NCI-H128 (cell line): ENCODE results near the gene ABO.
"Not testable (repeated sequence)": the region's sequence is repeated elsewhere in the genome, so short reads cannot be mapped to it uniquely, and the experiment has no call there.

ENCODE experiments used
- DNase-seq: peaks from one replicate; lab custom pipeline; 2025; ENCODE audit not compliant: unreplicated experiment; lab: John Stamatoyannopoulos, UW

The ABO gene

DNA sequence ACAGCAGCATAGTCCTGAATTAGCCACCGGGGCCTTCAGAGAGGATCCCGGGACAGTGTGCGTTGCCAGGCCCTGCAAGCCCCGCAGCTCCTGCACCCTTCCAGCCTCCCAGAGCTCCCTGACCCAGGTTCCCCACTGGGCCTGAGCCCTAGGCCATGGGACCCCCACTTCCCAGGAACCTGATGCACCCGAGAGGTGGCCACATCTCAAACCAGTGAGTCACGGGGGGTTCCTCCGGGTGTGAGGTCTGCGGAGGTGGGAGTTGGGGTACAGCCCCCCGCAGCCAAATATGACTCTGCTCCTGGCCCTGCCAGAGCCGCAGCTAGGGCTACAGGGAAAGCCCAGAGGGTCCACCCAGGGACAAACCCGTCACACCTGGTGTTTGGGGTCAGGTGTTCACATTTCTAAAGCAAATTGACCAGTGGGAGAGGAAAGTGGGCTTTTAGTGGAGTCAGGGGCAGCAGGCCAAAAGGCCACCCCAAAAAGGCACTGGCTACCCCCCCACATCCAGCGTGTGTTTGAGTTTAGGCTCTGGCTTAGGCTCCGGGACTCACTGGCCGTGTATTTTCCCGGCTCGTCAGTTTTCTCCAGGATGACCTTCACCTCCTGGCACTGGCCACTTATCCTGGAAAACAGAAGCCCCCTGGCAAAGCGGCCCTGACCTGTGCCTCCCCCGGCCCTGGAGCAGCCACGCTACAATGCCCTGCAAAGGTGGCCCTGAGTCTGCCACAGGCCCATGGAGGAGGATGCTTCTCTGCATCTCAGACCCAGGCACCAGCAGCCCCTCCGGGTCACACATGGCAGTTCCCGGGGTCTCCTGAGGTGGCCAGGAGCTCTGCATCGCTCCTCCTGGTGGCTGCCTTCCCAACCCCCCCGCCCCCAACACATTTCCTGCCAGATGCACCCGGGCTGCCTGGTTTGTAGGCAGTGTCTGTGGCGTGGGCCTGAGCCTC lies 48.5 kb downstream of the ABO start:
- no peak for DNase-seq

DNA sequence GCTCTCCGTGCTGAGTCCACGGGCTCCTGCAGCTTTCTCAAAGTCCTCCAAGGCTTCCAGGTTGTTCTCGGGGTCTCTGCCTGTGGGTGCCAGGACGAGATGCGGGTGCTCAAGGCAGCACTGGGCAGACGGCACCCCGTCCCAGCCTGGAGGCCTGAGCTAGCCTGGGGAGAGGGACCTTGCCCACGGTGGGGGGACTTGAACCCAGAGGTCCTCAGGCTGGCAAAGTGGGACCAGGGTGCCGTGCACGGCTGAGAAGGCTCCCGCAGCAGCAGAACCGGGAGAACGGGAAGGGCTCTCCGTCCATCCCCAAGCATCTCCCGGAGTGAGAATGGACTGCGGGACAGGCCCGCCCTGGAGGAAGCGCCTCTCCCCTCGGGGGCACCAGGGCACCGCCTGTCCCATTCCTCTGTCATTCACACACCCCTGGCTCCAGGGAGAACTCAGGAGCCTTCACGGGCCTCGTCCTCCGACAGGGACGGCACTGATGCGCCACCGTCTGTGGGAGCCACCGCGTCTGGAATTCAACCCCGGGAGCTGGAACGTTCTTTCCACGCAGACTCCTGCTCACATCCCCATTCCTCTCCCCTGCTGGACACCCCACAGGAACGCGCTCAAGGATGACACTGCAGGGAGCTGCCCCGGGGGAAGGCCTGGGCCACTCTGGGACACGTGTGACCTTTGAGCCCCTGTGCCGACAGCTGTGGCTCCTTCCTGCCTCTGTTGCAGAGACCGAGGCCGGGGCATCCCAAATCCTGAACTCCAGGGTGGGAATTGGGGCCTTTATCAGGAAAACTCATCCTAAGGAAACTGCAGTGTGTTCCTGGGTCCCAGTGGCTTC lies 49.6 kb downstream of the ABO start:
- no peak for DNase-seq

DNA sequence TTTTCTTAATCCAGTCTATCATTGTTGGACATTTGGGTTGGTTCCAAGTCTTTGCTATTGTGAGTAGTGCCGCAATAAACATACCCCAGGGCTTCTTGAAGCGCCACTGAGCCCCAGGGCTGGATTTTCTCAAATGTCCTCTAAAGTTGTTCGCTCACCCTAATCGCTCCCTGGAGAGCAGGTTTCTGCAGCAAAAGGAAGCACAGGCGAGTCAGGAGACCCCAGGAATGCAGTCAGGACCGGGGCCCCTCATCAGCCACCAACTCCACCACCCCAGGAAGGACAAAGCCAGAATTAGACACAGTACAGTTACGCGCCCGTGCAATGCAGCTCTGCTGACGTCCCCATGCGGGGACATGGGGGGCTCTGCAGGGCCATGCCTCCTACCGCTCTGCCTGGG lies 50.2 kb downstream of the ABO start:
- no peak for DNase-seq

DNA sequence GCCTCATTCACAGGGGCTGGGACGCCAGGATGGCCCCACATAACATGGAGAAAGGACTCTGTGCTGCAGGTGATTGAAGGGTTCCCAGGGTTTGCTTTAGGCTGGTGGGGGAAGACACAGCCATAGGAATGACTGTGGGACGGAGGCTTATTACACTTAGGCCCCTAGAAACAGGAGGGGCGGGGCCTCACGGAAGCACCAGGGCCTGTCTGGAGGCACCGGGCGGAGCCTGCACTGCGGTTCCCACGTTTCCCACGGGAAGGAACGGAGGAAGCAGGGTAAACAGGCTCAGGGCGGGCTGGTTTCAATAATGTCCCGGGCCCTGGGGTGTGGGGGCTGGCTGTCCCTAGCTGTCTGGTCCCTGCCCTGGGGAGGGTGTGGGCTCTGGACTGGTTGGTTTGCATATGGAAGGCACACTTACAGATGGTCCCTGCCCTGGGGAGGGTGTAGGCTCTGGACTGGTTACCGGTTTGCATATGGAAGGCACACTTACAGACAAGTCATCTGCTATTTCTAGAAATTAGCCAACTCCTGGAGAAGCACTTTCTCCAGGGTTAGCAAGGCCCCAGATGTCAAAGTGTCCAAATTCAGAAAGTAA lies 51.7 kb downstream of the ABO start:
- DNase-seq, result not testable (repeated sequence)

DNA sequence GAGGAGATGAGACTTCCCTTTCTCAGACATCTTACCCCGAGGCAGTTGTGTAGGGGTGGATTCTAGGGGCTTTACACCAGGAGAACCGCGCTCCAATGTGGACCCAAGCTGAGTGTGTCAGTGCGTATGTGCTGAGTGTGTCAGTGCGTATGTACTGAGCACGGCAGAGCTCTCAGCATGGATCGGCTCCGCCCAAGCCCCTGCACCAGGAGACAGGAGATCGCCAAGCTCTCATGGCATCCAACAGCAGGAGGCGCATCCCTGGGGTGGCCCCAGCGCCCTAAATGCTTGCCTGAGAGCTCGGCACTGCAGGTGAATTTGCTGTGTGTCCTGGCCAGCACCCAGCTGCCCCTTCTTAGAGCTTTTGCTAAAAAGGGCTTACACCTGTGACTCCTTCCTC lies 53.0 kb downstream of the ABO start:
- DNase-seq, result not testable (repeated sequence)

DNA sequence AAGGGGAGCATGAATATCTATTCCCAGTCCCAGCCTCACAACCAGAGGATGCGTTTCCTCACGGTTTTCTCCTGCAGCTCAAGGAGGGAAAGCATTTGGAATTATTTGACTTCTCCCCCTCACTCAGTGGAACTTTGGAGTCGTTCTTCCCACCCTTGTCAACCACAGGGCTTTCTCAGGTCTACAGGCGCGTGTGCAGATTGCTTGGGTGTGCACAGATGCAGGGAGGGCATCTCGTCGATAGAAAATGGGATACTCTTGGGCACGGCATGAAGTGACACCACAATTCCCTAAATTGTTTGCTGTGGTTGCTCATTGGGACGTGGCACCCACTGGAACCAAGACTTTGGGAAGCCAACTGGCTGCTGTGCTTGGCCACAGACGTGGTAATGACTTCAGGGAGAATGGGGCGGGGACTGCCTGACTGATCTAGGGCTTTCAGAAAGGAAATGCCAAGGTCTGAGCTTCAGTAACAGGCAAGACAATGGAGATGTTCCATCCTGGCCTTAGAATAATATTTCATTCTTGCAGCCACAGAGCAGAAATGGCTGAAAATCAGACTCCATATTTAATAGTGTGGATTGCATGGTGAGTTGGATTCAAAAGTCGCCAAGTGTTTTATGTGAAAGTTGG lies 53.7 kb downstream of the ABO start:
- no peak for DNase-seq

DNA sequence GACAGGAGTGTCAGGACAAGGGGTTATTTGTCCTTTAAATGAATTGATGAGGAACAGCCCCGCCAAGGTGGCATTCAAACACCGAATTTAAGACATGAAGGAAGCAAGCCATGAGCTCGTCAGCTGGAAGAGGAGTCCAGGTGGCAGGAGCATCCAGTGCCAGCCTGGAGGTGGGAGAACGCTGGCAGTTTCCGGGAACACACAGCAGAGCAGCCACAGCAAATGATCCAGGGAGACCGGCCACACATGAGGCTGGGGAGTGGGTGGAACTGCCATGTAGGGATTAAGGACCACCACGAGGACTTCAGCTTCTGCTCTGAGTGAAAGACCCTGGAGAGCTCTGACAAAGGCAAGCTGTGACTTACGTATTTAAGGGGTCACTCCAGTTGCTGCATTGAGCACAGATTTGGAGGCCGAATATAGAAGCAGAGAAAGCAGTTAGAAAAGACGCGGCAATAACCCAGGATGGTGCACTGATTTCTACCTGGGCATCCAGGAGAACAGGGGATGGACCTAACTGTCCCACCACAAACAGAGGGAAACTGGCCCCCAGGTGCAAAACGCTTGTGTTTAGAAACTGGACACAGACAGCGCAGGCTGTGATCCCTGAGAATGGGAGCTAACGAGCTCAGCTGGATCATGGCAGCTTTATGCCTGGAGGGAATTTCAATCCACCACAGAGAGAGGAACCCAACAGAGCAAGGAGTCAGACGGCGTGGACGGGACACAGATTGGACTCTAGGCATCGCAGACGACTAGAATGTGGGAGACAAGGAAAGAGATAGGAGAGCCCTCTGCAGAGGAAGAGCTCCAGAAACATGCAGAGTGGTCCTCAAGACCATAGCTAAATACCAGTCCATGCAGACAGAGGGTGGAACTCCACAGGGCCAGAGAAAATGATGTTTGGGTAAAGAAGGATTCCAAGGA lies 56.7 kb downstream of the ABO start:
- DNase-seq, result not testable (repeated sequence)

DNA sequence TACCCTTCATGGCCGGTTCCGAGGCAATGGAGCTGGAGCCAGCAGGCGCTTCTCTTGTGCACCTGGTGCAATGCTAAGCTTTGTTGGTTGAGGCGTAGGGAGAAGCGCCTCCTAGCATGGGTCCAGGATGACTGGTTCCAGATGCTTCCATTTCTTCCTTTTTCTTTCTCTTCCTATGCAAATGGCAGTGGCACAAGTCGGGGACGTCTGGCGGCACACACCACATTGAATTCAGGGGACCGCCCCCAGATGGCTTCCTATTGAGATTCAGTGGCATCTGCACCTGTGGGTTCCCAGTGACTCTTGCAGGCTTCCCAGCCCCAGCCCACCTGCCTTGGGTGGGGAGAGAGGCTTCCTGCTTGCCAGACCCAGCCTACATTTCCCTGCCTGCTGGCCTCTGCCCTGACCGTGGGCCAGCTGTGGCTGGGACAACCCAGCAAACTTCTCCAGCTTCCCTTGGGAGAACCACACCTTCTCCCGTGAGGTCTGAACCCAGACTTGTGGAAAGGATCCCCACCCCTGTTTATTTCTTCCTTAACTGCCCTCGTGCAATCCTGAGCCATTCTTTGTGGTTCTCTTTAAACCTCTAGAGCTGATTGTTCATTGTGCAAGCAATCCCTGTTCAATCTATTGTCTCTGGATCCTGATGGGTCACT lies 57.5 kb downstream of the ABO start:
- not testable (repeated sequence) for DNase-seq

DNA sequence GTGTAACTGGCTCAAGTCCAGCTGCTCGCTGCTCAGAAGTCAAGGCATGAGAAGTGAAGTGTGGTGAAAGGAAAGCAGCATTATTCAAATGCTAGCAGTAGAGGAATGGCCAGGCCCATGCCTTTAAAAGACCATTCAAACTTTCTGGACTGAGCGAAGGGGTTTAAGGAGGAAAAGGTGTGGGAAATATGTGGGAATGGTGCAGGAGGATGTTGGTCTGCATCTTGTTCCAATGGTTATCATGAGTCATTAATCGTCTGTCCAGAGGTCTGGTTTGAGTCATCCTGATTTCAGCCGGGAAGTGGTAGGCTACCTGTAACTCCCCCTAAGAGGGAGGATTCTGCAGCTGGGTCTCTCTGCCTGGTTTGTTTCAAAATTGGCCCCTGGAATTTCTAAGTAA lies 60.7 kb downstream of the ABO start:
- DNase-seq, result not testable (repeated sequence)

DNA sequence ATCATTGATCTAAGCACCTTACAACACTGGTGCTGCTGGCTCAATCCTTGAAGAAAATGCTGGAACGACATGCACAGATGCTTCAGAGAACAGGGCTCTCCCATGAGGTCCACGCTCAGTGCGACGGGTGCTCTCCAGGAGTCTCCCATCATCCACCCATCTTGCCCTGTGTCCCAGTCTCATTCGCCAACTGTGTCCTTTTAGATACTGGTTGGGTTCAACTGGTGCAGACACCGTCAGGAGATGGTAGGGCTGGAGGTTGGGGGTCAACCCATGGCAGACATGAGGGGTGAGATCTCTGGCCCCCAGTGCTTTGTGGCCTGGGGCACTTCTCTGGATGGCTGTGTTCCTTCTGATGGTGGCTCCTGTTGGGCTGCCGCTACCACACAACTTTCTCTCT lies 64.4 kb downstream of the ABO start:
- no peak for DNase-seq

DNA sequence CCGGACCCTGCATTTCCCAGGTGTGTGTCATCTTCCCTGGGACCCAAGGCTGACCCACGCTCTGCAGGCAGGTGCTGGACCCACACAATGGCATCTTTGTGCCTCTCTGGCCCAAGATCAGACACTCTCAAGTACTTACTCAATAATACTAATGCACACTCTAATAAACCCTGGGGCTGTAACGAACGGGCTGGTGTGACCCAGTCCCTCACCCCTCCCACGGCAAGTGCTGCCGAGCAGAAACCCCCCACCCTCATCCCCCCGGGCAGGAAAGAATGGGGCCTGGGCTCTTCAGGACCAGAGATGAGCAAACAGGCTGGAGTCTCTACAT lies 64.8 kb downstream of the ABO start:
- DNase-seq, result no peak

DNA sequence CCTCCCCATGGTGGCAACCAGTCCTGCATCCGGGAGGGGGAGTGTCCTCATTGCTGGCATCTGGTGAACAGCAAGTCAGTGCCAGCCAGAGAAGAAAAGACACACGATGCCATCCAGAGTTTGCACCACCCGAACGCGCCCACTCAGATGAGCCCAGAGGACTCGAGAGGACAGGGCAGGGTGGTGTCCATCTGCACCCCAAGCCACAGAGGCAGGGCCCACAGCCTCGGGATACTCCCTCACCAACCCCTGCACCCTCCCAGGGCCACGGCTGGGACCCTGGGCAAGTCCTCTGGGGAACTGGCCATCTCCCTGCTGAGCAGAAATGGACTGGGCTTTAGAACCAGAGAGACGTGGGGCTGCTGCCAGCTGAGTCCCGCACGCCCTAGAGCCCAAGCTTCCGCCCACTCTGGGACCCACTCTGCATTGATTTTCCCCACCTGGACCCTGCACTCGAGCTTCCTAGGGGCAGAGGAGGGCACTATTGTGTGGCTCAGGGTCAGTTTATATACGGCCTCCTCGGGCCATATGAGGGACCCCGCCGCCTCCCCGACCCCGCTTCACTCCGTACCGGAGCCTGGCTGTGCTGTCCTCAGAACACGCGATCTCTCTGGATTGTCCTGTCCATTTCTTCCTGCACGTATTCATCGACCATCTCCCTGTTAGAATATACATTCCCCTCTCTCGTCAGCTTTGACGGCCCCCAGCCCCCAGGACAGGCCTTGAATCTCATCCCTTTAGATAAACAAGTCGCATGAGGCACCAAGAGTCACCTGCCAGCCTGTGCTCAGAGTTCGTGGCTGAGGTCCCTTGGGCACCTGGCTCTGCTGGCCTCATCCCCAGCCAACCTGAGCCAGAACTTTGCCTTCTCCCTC lies 65.4 kb downstream of the ABO start:
- not testable (repeated sequence) for DNase-seq

DNA sequence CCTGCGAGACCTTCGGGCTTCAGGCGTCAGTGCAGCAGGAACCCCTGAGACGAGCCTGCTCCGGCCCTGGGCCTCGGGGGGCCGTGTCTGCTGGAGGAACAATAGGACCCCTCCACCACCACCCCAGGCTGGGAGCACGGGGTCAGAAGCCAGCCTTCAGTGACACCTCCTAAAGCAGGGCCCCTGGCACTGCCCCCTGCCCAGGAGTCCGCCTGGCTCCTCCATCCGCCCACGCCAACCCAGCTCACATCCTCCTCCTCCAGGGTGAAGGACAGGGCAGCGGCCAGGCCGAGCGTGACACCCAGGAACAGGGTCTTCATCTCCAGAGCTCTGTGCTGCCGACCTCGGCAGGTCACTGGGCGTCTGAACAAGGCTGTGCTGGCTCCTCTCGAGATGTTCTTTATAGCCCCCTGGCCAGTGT lies 66.1 kb downstream of the ABO start, which contains the start of gene OBP2B:
Gene OBP2B (minus strand): TSS at position 371 of the 421 bp plus-strand sequence. CDS start 51 bp downstream, at position 320.
- not testable (repeated sequence) for DNase-seq

DNA sequence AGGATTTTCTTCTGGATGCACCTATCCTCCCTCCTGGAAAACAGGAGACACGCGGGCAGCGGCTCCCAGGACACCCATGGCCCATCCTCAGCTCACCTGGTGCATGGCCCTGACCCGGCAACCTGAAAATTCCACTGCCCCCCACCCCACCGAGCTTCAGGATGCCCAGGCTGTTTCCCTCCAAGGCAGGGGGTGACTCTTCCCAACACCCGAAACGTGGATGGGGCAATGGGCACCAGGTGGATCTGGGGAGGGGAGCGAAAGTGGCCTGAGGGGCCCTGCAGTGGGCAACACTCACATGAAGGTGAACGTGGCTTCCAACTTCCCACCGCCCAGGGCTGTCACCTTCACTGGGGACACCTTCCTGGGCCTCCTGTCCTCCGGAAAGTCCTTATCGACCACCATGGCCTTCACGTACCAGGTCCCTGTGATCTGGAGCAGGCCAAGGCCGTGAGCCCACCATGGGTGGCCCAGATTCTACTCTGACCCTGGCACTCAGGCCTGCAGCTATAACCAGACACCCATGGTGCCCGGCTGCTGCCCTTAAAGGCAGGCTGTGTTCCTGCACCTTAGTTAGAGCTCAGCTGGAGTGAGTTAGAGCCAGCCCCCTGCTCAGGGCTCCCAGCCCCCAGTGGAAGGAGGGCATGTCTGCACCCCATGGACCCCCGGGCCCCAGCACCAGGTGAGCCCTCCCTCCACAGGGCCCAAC lies 66.7 kb downstream of the ABO start:
- not testable (repeated sequence) for DNase-seq

DNA sequence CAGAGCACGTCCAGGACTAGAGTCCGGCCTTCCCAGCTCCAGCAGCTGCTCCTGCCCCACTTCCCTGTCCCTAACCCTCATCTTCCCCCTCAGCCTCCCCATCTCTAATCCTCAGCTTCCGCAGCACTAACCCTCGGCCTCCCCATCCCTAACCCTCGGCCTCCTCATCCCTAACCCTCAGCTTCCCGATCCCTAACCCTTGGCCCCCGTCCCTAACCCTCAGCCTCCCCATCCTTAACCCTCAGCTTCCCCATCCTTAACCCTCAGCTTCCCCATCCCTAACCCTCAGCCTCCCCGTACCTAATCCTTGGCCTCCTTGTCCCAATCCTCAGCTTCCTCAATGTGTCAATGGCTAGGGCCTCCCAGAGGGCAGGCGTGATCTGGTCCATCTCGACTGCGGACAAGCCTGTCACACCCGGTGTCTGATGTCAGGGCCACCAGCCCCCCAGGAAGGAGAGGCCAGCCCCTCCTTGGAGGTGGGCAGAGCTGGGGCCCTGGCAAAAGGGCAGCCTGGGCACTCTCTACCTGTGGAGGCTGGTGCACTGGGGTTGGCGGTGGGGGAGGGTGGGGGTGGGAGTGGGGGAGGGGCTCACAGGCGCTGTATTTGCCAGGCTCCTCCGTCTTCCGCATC lies 67.3 kb downstream of the ABO start:
- no peak for DNase-seq

DNA sequence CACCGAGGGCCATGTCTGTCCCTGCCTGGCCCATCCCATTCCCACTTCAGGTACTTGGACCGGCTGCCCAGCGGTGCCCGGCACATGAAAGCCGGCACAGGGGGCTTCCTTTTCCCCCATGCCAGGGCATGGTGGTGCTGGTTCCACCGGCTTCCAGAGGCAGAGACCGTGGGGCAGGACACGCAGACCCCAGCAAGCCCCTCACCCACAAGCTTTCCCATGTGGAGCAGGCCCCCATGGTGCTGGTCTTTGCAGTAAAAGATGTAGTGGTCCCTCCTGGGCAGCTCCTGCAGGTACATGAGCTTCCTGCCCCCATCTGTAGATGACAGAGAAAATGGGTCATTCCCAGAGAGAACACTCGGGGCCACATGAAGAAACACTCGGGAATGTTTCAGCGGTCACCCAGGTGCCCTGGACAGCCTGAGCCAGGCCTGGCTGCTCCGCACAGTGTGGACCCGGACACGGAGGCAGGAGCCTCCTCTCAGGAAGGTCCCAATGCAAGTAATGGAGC lies 67.9 kb downstream of the ABO start:
- no peak for DNase-seq
